Measurements from ENCODE around the gene STAG1.
"Not testable (repeated sequence)": the region's sequence is repeated elsewhere in the genome, so short reads cannot be mapped to it uniquely, and the experiment has no call there.

Gene STAG1

DNA sequence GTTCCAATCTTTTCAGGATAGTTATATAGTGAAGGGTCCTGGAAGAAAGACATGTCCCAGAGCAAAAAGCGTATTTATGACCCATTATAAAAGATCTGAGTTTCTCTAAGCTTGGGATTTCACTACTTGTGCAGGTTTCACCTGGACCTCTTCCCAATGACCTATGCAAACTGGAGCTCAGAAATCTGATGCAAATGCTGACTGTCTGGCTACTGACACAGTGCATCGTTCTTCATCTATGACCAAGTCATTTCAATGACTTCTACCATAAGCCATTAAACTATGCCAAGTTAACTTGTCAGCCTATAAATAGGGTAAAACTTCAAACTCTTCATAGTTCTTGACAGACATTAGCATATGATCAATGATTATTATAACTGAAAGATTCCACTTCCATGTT, 11.1 kb downstream of the STAG1 start:
- no peak for DNase-seq

GRCh38 chr3:136740351-136740958, 11.7 kb downstream of the STAG1 start:
- no peak for DNase-seq

DNA sequence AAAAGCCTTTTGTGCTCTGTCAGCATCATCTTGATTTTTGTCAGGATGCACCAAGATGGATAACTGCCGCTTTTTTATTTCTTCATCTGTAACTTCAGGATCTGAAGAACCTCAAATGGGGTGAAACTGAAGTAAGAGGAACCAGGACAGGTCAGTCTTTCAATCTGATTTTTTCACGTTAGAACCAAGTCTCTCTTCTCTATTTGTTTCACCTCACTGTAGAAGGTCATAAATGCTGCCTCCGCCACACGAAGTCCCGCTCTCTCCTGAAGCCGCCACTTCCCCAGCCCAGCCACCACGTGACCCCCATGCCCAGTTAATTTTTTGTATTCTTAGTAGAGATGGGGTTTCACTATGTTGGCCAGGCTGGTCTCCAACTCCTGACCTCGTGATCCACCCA, 15.2 kb downstream of the STAG1 start:
- not testable (repeated sequence) for DNase-seq

- DNase-seq, result no peak
Observed at GRCh38 chr3:136735103-136735502, 17.1 kb downstream of the STAG1 start.

DNA sequence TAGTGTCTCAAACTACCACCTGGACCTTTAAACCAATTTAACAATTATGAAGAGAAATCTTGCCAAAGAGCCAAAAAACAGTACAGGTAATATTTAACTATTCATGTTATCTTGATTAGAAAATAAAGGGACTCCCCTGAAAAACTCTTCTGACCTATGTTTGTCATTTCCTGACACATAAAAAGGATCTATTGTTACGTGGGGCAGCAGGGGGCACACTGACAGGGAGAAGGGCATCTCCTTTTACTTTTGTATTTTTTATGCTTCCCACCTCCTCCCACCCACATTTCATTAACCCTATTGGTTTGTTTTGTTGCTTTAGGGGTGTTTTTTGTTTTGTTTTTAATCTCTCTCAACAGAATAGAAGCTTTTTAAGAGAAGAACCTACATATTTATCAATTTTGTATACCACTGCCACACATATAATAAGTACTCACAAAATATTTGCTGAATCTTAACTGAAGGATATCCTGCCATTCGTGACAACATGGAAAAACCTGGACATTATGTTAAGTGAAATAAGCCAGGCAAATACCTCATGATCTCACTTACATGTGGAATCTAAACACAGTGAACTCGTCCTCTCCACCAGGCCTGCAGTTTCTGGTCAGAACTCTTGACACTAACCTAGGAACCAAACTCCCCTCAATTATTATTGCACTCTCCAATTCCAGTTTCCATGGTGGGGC, 17.7 kb downstream of the STAG1 start:
- DNase-seq, result peak; percentile 47

DNA sequence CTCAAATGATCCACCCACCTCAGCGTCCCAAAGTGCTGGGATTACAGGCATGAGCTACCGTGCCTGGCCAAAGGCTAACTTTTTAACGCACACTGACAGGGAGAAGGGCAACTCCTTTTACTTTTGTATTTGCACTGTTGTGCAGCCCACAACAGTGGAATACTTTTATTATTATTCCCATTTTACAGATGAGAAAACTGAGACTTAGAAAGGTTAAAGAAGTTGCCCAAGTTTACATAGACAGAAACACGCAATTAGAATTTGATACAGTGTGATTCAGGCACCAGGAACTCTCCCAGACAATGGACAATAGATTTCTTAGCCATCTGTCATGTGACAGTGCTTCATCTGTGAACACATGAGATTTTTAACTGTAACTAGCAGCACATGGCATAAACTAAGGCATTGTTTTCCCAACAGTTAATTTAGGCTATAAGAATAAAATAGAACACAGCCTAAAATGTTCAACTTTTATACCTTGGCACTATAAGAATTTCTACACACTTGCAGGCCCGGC, 18.8 kb downstream of the STAG1 start:
- no peak for DNase-seq

- DNase-seq, result no peak
Observed at GRCh38 chr3:136731274-136731884, 20.8 kb downstream of the STAG1 start.

- no peak for DNase-seq
Observed at GRCh38 chr3:136730595-136731273, 21.4 kb downstream of the STAG1 start.

- DNase-seq, result no peak
Observed at GRCh38 chr3:136728918-136729317, 23.3 kb downstream of the STAG1 start.

GRCh38 chr3:136728473-136728872, 23.7 kb downstream of the STAG1 start:
- no peak for DNase-seq

- DNase-seq, result no peak
Observed at GRCh38 chr3:136725468-136725867, 26.7 kb downstream of the STAG1 start.

- not testable (repeated sequence) for DNase-seq
Observed at GRCh38 chr3:136722916-136723315, 29.3 kb downstream of the STAG1 start.

GRCh38 chr3:136722399-136722798, 29.8 kb downstream of the STAG1 start:
- DNase-seq, result not testable (repeated sequence)

DNA sequence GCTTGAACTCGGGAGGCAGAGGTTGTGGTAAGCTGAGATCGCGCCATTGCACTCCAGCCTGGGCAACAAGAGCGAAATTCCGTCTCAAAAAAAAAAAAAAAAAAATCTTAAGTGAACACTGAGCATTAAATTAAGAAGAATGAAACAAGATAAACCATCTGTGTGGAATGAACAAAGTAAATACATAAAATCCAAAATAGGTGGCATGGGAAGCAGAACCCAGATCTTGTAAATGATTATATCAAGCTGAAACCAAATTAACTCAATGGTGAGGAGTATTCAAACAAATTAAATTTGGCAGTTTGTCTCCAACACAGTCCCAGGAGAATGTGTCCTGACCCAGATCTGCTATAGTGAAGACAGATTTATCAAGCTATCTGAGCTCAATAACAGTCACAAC, 32.1 kb downstream of the STAG1 start:
- no peak for DNase-seq

DNA sequence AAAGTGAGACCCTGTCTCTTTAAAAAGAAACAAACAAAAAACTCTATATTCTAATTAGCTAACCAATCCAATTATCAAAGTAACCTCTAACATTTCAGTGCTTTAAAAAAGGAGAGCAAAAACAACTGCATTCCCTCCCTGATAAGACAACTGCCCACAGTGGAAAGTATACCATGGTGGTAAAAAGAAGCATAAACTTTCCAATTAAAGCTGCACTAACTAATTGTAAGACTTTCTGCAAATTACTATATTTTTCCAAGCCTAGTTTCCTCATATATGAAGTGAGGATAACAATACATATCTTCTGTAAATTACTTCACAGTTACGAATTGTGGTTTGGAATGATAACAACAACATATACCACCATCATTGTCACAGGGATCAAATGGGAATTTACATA, 35.5 kb downstream of the STAG1 start:
- peak; percentile 48 for DNase-seq

DNA sequence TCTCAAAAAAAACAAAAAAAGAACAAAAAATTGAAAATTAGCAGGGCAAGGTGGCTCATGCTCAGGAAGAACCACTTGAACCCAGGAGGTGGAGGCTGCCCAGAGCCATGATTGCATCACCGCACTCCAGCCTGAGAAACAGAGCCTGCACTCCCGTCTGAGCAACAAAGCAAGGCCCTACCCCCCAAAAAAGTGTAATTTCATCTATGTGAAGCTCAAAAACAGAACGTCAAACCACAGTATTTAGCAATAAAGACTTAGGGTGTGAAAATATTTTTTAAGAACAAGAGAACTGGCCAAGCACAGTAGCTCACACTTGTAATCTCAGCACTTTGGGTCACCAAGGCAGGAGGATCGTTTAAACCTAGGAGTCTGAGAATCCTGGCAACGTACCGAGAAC, 38.2 kb downstream of the STAG1 start:
- DNase-seq, result peak; percentile 69

DNA sequence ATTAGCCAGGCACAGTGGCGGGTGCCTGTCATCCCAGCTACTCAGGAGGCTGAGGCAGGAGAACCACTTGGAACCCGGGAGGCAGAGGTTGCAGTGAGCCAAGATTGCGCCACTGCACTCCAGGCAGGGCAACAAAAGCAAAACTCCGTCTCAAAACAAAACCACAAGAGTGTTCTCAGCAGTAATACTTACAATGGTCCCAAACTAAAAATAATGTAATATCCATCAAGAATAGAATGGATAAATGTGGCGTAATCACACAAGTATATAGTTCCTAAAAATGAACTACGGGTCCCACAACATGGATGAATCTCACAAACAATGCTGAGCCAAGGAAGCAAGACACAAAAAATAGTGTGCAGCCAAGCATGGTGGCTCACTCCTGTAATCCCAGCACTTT, 39.2 kb downstream of the STAG1 start:
- no peak for DNase-seq

GRCh38 chr3:136711888-136712287, 40.3 kb downstream of the STAG1 start:
- DNase-seq, result not testable (repeated sequence)

- no peak for DNase-seq
Observed at GRCh38 chr3:136711277-136711676, 40.9 kb downstream of the STAG1 start.

GRCh38 chr3:136709775-136710174, 42.4 kb downstream of the STAG1 start:
- not testable (repeated sequence) for DNase-seq

DNA sequence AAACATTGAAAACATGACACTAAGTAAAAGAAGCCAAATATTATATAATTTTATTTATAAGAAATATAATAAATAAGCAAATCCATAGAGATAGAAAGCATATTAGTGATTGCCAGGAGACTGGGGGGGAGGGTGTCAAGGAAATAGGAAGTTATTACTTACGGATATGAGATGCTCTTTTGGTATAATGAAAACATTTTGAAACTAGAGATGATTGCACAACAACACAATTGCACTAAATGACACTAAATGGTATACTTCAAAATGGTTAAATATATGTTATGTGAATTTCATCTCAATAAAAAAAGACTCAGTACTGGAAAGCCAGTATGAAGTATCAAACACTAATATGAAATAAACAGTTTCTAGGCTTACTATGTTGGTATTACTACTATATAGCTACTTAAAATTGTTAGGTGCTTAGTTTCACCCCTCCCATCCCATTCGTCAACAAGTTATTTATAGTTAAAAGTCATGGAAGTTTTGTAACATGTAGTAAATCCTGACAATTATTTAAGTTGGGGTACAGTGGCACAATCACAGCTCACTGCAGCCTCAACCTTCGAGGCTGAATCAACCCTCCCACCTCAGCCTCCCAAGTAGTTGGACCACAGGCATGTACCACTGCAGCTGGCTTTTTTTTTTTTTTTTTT, 43.7 kb downstream of the STAG1 start:
- peak; percentile 54 for DNase-seq

DNA sequence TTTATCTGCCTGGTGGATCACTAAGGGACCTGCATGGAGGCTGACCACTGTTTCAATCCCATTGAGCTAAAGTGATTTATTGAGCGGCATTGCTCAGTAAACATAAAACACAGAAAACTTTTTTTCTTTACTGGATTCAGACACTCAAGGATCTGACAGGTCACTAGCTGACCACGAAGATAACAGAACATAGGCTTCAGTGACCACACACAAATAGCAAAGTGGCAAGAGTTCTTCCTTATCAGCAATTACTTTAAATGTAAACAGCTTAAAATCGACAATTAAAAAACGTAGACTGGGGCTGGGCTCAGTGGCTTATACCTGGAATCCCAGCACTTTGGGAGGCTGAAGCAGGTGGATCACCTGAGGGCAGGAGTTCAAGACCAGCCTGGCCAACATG, 48.7 kb downstream of the STAG1 start:
- peak; percentile 42 for DNase-seq

- DNase-seq, result no peak
Observed at GRCh38 chr3:136699271-136699828, 52.8 kb downstream of the STAG1 start.
